Omental fat pad (tissue), 4 donors: ENCODE measurements around the gene OR56A1. TPM values are rescaled to one million over a fixed set of nuclear protein-coding genes. Genes with fewer than 3 reads are reported as not detected.

Experiments used
- ATAC-seq: fragments of 150-250 bp; one replicate; pipeline ENCODE4 v1.9.1; 2016; ENCODE audit warnings: mild to moderate bottlenecking, moderate library complexity; ENCODE audit not compliant: low FRiP score
- DNase-seq: peaks from one replicate; pipeline ENCODE4 v3.0.0-alpha.2; 2019; ENCODE audit warnings: low spot score
- total RNA-seq, 4 donors: library from RNA; depleted of rRNA; stranded (reverse); fragments of >200 nt; gene quantifications; one replicate each; pipeline ENCODE4 v1.1.0, GENCODE V29; 2016
- TF ChIP-seq, protein P1 (sequence below), 3 donors: fragments of 450-650 bp; IDR thresholded peaks; one replicate each; pipeline ENCODE4 v1.5.1; 2016 to 2017; ENCODE audit warnings: antibody characterized with exemption in 3 of 3, mild to moderate bottlenecking in 3 of 3, moderate library complexity in 2 of 3

OR56A1 gene
- total RNA-seq, 4 donors from 2014 or later, result 0.06 TPM; not detected in 3

DNA sequence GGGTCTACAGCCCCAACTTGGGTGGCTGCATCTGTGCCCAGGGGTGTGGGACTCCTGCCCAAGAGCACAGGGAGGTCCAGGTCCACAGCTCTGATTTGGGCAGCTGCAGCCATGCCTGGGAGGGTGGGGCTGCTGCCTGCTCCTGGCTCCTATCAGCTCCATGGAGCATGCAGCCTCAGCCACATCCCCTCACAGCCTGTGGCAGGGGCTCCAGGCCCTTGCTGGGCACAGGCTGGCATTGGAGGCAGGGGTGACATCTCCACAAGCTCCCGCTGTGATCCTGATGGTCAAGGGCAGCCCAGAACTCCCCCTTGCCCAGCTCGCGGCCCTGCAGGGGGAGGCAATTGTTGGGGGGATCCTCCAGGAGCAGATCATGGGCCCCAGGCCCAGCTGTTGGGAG is 17.5 kb downstream of the OR56A1 start:
- ATAC-seq (no peak), DNase-seq (no peak)
- TF ChIP-seq, protein P1, sequence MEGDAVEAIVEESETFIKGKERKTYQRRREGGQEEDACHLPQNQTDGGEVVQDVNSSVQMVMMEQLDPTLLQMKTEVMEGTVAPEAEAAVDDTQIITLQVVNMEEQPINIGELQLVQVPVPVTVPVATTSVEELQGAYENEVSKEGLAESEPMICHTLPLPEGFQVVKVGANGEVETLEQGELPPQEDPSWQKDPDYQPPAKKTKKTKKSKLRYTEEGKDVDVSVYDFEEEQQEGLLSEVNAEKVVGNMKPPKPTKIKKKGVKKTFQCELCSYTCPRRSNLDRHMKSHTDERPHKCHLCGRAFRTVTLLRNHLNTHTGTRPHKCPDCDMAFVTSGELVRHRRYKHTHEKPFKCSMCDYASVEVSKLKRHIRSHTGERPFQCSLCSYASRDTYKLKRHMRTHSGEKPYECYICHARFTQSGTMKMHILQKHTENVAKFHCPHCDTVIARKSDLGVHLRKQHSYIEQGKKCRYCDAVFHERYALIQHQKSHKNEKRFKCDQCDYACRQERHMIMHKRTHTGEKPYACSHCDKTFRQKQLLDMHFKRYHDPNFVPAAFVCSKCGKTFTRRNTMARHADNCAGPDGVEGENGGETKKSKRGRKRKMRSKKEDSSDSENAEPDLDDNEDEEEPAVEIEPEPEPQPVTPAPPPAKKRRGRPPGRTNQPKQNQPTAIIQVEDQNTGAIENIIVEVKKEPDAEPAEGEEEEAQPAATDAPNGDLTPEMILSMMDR (IDR thresholded peaks at IDR 0.05), result no peak

DNA sequence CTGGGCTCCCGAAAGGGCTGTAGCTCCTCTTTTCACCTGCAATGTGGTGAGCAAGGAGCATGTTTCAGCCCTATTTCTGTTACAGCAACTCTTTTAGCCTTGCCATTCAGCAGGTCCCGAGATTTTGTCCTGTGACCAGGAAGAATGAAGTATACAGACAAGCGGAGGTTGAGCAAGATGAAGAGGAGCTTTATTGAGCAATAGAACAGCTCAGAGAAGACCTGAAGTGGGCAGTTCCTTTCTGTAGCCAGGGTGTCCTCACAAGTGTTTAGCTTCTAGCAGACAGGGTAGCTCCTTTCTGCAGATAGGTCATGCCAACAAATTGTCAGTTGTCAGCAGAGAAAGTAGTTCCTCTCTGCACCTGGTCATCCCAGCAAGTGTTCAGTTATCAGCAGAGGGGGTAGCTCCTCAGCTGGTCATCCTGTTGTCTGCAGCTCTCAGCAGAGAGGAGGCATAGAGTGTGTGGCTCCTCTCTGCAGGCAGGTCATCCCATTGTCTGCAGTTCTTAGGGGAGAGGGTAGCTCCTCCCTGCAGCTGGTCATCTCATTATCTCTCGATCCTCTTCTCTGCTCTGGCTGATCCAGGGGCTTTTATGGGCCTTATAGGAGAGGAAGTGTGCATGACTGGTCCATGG is 18.4 kb downstream of the OR56A1 start:
- TF ChIP-seq, protein P1 (IDR thresholded peaks at IDR 0.05), result no peak
- DNase-seq (no peak), ATAC-seq (no peak)

DNA sequence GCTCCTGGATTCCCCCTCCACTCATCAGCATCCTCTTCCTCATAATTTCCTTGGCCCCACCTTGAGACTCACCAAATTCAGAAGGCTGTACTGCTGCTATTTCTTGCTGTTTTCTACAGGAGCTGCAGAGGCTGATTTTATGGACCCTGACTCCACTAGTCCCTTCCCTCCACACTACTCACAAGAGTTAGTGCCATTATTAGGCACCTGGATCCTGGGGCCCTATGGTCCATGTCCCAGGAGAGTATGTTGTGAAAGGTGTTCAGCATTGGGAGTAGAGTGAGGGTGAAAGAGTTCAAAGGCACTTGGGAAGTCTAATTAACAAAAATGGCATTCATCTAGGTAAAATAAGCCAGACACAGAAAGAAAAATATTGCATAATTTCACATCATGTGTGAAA is 23.7 kb downstream of the OR56A1 start, which contains the start of gene OR56A4:
Gene OR56A4 (minus strand): TSS at position 101 of the 400 bp plus-strand sequence. CDS start 3,954 bp downstream, outside the sequence.
- ATAC-seq (no peak), DNase-seq (no peak)
- TF ChIP-seq, protein P1 (IDR thresholded peaks at IDR 0.05), result no peak

DNA sequence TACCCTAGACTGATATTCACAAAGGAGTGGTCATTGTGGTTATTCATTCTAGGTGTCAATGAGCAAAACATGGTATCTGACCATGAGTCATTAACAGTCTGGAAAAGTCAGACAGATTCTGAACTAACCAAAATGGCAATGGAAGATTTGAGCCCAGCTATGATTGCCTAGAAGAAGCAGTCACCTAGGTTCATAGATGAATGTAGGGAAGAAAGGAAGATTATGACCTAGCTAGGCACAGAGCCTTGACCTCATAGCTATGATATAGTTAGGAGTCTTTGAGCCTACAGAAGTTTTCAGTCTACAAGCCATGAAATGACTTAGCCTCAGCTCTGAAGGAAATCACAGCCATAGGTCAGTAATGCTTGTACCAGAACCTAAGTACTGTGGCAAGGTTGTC is 24.2 kb downstream of the OR56A1 start:
- ATAC-seq, result no peak
- TF ChIP-seq, protein P1 (IDR thresholded peaks at IDR 0.05), result no peak
- no peak for DNase-seq

DNA sequence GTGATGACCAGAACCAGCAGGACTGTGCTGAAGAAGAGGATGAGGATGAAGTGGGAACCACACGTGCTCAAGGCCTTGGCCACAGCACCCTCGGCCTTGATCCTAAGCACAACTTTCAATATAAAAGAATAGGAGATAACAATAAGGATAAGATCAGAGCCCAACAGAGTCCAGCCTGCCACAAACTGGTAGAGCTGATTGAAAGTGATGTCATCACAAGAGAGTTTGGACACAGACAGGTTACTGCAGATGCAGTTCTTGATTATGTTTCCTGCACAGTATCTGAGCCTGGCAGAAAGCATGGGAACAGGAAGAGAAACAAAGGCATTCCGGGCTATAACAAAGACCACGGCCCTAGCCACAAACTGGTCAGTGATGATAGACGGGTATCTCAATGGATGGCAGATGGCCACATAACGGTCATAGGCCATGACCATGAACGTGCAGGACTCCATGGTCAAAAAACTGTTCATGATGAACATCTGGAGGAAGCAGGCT is 28.3 kb downstream of the OR56A1 start:
- no peak for ATAC-seq
- TF ChIP-seq, protein P1 (IDR thresholded peaks at IDR 0.05), result no peak
- no peak for DNase-seq

DNA sequence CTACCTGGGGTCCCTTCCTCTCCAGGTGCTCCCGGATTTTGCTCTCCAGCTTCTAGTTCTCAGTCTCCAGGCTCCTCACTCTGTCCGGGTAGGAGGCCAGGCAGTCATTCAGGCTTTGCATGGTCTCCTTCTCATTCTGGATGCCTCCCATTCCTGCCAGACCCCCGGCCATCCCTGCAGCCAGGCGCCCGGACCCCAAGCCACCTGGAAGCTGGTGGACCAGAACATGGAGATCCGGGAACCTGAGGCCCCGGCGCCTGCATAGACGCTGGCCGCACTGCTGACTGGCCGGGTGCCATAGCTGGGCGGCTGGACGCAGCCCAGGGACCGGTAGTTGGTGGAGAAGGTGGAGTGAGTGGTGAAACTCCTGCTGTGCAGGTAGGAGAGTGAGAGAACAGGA is 35.8 kb downstream of the OR56A1 start:
- DNase-seq (no peak), ATAC-seq (no peak)
- TF ChIP-seq, protein P1 (IDR thresholded peaks at IDR 0.05), result no peak

DNA sequence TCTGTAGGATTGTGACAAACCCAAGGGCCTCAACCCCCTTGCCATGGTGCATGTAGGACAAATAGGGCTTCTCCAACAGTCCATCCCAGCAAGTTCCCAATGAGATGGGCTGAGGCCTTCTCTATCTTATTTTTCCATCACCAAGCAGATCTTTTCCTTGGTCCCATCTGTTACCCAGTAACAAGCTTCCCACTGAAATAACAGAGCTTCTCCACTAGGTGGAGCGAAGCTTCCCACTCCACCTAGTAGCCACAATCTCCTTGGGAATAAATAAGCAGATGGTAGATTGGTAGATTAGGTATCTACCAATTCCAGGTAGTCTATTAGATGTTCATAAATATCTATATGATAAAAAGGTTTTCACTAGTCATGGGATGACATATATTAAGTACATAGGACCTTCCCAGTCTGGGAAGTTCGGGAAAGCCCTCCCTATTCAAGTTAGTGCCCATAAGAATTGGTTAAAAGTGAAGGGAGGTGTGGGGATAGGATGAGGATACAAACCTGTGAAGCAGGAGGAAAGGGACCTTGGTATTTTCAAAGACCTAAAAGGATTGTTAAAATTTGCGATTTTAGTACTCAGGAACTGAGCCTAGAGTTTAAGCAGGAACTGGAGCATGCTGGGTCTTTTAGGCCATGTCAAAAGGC is 37.8 kb downstream of the OR56A1 start:
- ATAC-seq (no peak), DNase-seq (no peak)

More for the DNA sequence above, 37.8 kb downstream of the OR56A1 start:
- TF ChIP-seq, protein P1 (IDR thresholded peaks at IDR 0.05), result no peak
